Measurements from ENCODE around the gene AFG3L2.

Gene AFG3L2

DNA sequence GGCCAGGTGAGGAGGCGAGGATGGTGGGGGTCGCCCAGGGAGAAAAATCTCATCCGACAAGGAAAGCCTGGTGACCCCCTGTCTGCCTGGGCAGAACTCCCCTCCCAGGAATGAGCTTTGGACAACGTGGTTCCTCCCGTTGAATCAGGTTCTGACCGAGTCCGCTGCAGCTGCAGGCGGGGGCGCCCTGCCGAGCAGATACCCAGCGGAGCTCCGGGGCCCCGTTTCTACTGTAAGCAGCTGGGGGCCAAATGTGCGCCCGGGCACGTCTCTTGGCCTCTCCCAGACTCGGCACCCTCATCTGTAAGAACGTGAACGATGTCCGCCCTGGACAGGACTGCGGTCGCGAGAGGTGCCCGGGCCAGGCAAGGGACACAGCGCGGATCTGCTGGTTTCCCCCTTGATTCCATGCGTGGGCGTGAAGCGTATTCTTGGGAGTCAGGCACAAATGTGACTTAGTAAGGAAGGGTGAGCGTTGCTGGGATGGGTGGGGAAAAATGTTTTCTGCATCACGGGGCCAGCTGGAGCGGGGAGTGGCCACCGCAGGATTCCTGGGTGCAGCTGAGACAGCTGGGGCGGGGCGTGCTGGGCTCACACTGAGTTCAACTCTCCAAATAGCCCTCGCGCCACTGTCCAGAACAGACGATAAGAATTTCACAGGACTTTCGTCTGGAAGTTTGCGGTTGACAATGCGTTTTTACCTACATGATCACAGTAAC, 89.2 kb downstream of the AFG3L2 start:
- FAIRE-seq (no peak), DNase-seq (ENCODE audit: extremely low spot score, insufficient read length, low read depth) (no peak)

- no peak for FAIRE-seq
- no peak for DNase-seq (ENCODE audit: extremely low spot score, insufficient read length, low read depth)
Measured at GRCh38 chr18:12287131-12287681, 89.8 kb downstream of the AFG3L2 start.

DNA sequence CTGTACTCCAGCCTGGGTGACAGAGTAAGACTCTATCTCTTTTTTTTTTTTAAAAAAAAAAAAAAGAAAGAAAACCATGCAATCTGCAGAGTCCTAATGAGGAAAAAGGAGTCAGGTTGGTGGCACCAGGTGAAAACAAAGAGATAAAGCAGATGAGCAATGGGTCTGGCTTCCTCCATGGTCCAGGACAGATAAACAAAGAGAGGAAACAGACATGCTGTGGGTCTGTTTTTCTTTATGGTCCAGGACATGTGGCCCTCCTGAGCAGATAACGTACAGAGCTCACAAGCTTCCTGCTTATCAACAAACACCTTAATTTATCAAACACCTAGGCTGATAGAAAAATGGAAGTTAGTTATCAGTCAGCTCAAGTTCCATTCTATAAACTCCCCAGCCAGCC, 93.4 kb downstream of the AFG3L2 start:
- no peak for DNase-seq (ENCODE audit: extremely low spot score, insufficient read length, low read depth)
- no peak for FAIRE-seq

DNA sequence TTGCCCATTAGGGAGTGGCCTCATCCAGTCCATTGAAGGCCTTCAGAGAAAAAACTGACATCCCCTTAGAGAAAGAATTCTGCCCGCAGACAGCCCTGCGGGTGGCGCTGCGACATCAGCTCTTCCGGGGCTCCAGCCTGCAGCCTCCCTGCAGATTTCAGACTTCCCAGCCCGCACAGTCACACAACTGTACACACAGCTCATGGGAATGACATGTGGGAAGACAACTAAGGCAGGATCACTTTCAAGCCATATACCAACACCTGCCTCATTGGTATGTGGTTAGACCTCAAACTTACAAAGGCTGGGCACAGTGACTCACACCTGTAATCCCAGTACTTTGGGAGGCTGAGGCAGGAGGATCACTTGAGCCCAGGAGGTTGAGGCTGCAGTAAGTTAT, 93.8 kb downstream of the AFG3L2 start:
- FAIRE-seq, result no peak
- DNase-seq (ENCODE audit: extremely low spot score, insufficient read length, low read depth), result no peak

GRCh38 chr18:12282442-12283039, 94.5 kb downstream of the AFG3L2 start:
- FAIRE-seq (no peak), DNase-seq (ENCODE audit: extremely low spot score, insufficient read length, low read depth) (no peak)

GRCh38 chr18:12281861-12282260, 95.2 kb downstream of the AFG3L2 start:
- FAIRE-seq (no peak), DNase-seq (ENCODE audit: extremely low spot score, insufficient read length, low read depth) (no peak)

GRCh38 chr18:12279781-12280531, 97.1 kb downstream of the AFG3L2 start:
- DNase-seq (ENCODE audit: extremely low spot score, insufficient read length, low read depth) (no peak), FAIRE-seq (no peak)

Data from GM18507 (cell line).